Fibroblast of lung (primary cell): Measurements from ENCODE around the gene GPAT3. TPM values are rescaled to one million over a fixed set of nuclear protein-coding genes. Genes with fewer than 3 reads are reported as not detected.

Experiments used
- DNase-seq, 2 donors: peaks; one replicate each; pipeline versions ENCODE4 v3.0.0 to v3.0.0-alpha.2; 2010; ENCODE audit warnings: low read depth in 2 of 2
- H2AFZ ChIP-seq: 2 replicates; pipeline ENCODE4 v1.5.1; 2012; ENCODE audit warnings: low read length, control low read depth, inconsistent platforms
- H3K27ac ChIP-seq: 2 replicates; pipeline ENCODE4 v1.5.1; 2011; ENCODE audit warnings: low read length, control low read depth; ENCODE audit not compliant: insufficient read depth
- H3K27me3 ChIP-seq: 2 replicates; pipeline ENCODE4 v1.5.1; 2011; ENCODE audit warnings: mild to moderate bottlenecking, low read length; ENCODE audit not compliant: control insufficient read depth, insufficient read depth
- H3K36me3 ChIP-seq: 2 replicates; pipeline ENCODE4 v1.5.1; 2011; ENCODE audit warnings: low read length; ENCODE audit not compliant: control insufficient read depth, insufficient read depth
- H3K4me1 ChIP-seq: 2 replicates; pipeline ENCODE4 v1.5.1; 2011; ENCODE audit warnings: low read length; ENCODE audit not compliant: control insufficient read depth, insufficient read depth; ENCODE audit errors: extremely low read depth
- H3K4me2 ChIP-seq: 2 replicates; pipeline ENCODE4 v1.5.1; 2011; ENCODE audit warnings: low read length, control low read depth; ENCODE audit not compliant: insufficient read depth; ENCODE audit errors: extremely low read depth
- H3K4me3 ChIP-seq, 4 experiments: fragments of 200-600 bp in 1 of 4; sonication (generic) in 1 of 4; replicated peaks in 1 of 4; 2 replicates each; pipeline ENCODE4 v1.5.1; 2011 to 2016; ENCODE audit warnings: low read length in 4 of 4, low read depth in 3 of 4, mild to moderate bottlenecking in 3 of 4, control low read depth in 2 of 4, inconsistent platforms in 1 of 4, mixed read lengths in 1 of 4; ENCODE audit not compliant: insufficient read depth in 1 of 4; ENCODE audit errors: control extremely low read depth in 1 of 4
- H3K79me2 ChIP-seq: 2 replicates; pipeline ENCODE4 v1.5.1; 2012; ENCODE audit warnings: mild to moderate bottlenecking, low read length, inconsistent platforms; ENCODE audit not compliant: control insufficient read depth, insufficient read depth
- H3K9ac ChIP-seq: 2 replicates; pipeline ENCODE4 v1.5.1; 2011; ENCODE audit warnings: mild to moderate bottlenecking, low read length, control low read depth; ENCODE audit not compliant: insufficient read depth
- H3K9me3 ChIP-seq: 2 replicates; pipeline ENCODE4 v1.5.1; 2012; ENCODE audit warnings: low read depth, low read length; ENCODE audit not compliant: control insufficient read depth, insufficient read depth
- H4K20me1 ChIP-seq: 2 replicates; pipeline ENCODE4 v1.5.1; 2011; ENCODE audit warnings: low read length; ENCODE audit not compliant: control insufficient read depth, insufficient read depth; ENCODE audit errors: extremely low read depth
- CTCF ChIP-seq, 2 donors: IDR thresholded peaks in 1 of 2; conservative IDR thresholded peaks in 1 of 2; 1 replicate in 1 of 2; 2 replicates in 1 of 2; pipeline ENCODE4 v1.5.1; 2011 to 2012; ENCODE audit warnings: low read length in 2 of 2, control low read depth in 1 of 2, inconsistent platforms in 1 of 2, low read depth in 1 of 2, mild to moderate bottlenecking in 1 of 2
- EZH2 ChIP-seq: IDR thresholded peaks from 2 replicates; pipeline ENCODE4 v1.5.1; 2012; ENCODE audit warnings: low read length, control low read depth, mild to moderate bottlenecking; ENCODE audit errors: missing control alignments
- polyA plus RNA-seq, 2 donors: library from polyadenylated mRNA; depleted of rRNA in 1 of 2; stranded (reverse) in 1 of 2; unstranded in 1 of 2; fragments of >200 nt; gene quantifications; 2 replicates each; pipeline ENCODE4 v1.2.1, GENCODE V29; 2011 to 2012; ENCODE audit warnings: missing spikeins in 1 of 2
- total RNA-seq: library from RNA; depleted of rRNA; stranded (reverse); fragments of >200 nt; gene quantifications from 2 replicates; pipeline ENCODE4 v1.2.1, GENCODE V29; 2014

Gene GPAT3
- total and polyA plus RNA-seq, 2 donors (not counting 1 experiment from before 2014, with no cell fraction given), result 2.6 to 4.1 TPM

DNA sequence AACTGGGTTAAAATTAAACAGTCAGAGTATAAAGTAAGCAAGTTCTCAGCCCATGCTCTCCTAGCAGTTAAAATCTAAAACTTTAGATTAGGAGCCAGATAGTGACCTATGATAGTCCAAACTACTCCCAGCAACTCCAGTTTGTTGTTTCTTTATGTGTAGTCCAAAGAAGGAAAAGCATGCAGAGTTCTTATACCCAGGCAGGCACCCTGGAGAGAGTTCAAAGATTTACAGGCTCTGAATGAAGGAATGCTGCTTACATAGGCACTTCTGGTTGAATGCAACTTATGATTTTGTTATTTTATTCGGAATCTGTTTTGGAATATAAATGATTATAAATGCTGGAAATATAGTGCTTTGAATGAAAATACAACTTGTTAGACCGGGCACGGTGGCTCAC lies 67.2 kb downstream of the GPAT3 start:
- Histone ChIP-seq H4K20me1 (no peaks in the 10 kb centered on the region), H3K27me3 (no peaks in the 10 kb centered on the region), H3K79me2 (no peaks in the 10 kb centered on the region), H3K9ac (no peak overlapping the region), H3K9me3 (no peaks in the 10 kb centered on the region), H3K27ac (no peak overlapping the region), H2AFZ (no peak overlapping the region), H3K4me3 (no peak overlapping the region), H3K36me3 (no peaks in the 10 kb centered on the region), H3K4me1 (no peaks in the 10 kb centered on the region), H3K4me2 (no peak overlapping the region)
- TF ChIP-seq CTCF (conservative IDR thresholded peaks at IDR 0.05 in 1 of 2, IDR thresholded peaks at IDR 0.05 in 1 of 2; ENCODE audit: low read depth in 1 of 2, low read length in 2 of 2) (no peak), EZH2 (no peak)
- DNase-seq, result no peak

DNA sequence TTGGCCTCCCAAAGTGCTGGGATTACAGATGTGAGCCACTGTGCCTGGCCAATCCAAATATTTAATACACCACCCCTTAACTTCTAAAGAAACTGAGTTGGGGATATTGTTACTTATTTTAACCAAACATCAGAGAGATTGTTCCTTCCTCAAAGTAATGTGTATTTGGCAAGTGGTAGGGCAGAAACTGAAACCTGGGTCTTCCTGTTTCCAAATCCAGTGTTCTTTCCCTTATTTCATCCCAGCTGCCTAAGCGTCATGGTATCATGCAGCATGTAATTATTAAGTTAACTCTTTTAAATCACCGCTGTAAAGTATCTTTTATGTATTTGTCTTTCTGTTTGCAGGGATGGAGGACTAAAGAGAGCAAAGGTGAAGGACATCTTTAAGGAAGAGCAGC lies 68.4 kb downstream of the GPAT3 start:
- Histone ChIP-seq H3K4me1 (no peaks in the 10 kb centered on the region), H3K27ac (no peak overlapping the region), H2AFZ (no peak overlapping the region), H3K4me3 (no peak overlapping the region), H4K20me1 (no peaks in the 10 kb centered on the region), H3K27me3 (no peaks in the 10 kb centered on the region), H3K79me2 (no peaks in the 10 kb centered on the region), H3K36me3 (no peaks in the 10 kb centered on the region), H3K9me3 (no peaks in the 10 kb centered on the region), H3K4me2 (no peak overlapping the region), H3K9ac (no peak overlapping the region)
- no peak for DNase-seq
- TF ChIP-seq CTCF (conservative IDR thresholded peaks at IDR 0.05 in 1 of 2, IDR thresholded peaks at IDR 0.05 in 1 of 2; ENCODE audit: low read depth in 1 of 2, low read length in 2 of 2) (no peak), EZH2 (no peak)

- H3K9ac ChIP-seq, result no peak overlapping the region
- H3K9me3 ChIP-seq, result no peaks in the 10 kb centered on the region
- H3K4me3 ChIP-seq, result no peak overlapping the region
- no peak overlapping the region for H2AFZ ChIP-seq
- H3K36me3 ChIP-seq, result no peaks in the 10 kb centered on the region
- TF ChIP-seq CTCF (conservative IDR thresholded peaks at IDR 0.05 in 1 of 2, IDR thresholded peaks at IDR 0.05 in 1 of 2; ENCODE audit: low read depth in 1 of 2, low read length in 2 of 2), result no peak
- no peak for TF ChIP-seq EZH2
- no peaks in the 10 kb centered on the region for H3K79me2 ChIP-seq
- no peaks in the 10 kb centered on the region for H3K4me1 ChIP-seq
- no peak overlapping the region for H3K27ac ChIP-seq
- H4K20me1 ChIP-seq, result no peaks in the 10 kb centered on the region
- no peak overlapping the region for H3K4me2 ChIP-seq
- no peaks in the 10 kb centered on the region for H3K27me3 ChIP-seq
- DNase-seq, result no peak
These were observed 69.3 kb downstream of the GPAT3 start for GRCh38 chr4:83605210-83605609.
